ENCODE results near the gene GRIK3.
"Not testable (repeated sequence)": the region's sequence is repeated elsewhere in the genome, so short reads cannot be mapped to it uniquely, and the experiment has no call there.

The GRIK3 gene

GRCh38 chr1:36909359-36909758, 125.0 kb downstream of the GRIK3 start:
- not testable (repeated sequence) for DNase-seq (ENCODE audit: low read depth)

GRCh38 chr1:36908096-36908495, 126.2 kb downstream of the GRIK3 start:
- no peak for DNase-seq (ENCODE audit: low read depth)

DNA sequence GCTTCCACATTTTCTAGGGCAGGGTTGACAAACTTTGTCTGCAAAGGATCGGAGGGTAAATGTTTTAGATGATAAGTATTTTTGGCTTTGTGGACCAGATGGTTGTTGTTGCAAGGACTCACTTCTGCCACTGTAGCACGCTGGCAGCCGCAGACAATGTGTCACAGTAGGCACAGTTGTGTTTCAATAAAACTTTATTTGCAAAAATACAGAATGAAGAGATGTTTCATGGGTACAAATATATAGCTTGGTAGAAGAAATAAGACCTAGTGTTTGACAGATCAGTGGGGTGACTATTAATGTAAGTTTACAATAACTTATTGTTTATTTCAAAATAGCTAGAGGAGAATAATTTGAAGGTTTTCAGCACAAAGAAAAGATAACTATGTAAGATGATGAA, 127.8 kb downstream of the GRIK3 start:
- no peak for DNase-seq (ENCODE audit: low read depth)

- no peak for DNase-seq (ENCODE audit: low read depth)
These were observed 128.4 kb downstream of the GRIK3 start for GRCh38 chr1:36905941-36906340.

DNA sequence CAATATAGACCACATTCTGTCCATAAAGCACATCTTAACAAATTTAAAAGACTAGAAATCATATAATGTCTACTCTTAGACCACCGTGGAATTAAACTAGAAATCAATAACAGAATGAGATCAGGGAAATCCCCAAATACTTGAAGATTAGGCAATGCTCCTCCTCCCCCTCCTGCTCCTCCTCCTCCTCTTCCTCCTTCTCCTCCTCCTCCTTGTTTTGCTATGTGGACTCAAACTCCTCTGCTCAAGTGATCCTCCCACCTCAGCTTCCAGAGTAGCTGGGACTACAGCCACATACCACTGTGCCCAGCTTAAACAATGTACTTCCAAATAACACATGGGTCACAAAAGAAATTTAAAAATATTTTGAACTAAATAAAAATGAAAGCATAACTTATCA, 134.2 kb downstream of the GRIK3 start:
- DNase-seq (ENCODE audit: low read depth), result no peak

DNA sequence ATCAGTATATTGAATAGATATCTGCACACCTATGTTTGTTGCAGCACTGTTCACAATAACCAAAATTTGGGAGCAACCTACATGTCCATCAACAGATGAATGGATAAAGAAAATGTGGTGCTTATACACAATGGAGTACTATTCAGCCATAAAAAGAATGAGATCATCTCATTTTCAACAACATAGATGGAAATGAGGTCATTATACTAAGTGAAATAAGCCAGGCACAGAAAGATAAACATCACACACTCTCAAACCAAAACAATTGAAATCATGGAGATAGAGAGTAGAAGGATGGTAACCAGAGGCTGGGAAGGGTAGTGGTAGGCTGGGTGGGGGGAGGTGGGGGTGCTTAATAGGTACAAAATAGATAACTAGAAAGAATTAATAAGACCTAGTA, 136.5 kb downstream of the GRIK3 start:
- not testable (repeated sequence) for DNase-seq (ENCODE audit: low read depth)

DNA sequence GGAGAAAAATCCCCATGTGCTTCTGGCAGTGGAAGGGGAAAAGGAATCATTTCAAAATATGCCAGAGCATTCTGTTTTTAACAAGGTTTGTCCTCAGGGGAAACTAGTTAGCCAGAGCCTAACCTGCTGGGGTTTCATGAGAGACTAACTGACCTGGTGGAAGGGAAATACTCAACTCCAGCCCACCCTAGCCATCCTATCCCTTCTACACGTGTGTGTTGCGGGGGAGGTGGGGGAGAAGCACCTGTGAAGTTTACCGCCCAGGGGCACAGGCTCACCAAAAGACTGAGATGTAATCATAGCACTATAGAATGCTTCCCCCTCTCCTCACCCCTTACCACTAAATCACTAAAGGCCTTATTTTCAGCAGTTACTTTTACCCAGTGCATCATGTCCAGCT, 139.5 kb downstream of the GRIK3 start:
- DNase-seq (ENCODE audit: low read depth), result no peak

DNA sequence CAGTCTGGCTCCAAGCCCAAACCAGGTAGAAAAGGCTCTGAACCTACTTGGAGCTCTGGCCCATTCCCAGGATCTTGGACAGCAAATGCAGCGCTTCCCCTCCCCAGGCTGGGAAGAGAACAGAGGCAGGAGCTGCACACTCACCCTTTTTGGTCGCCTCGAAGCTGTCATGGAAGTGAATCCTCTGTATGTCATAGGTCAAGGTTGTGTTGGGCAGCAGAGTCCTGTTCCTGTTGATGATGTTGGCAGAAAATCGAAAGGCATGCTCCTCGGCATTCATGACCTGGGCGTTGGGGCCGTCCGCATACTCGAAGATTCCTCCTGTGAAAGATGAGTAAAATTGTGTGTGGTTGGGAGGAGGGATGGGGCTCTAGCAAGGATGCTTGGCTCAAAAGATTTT, 143.5 kb downstream of the GRIK3 start:
- DNase-seq (ENCODE audit: low read depth), result no peak

- DNase-seq (ENCODE audit: low read depth), result no peak
These were observed 144.7 kb downstream of the GRIK3 start for GRCh38 chr1:36889478-36890226.

- DNase-seq (ENCODE audit: low read depth), result no peak
These were observed 145.4 kb downstream of the GRIK3 start for GRCh38 chr1:36888811-36889477.

DNA sequence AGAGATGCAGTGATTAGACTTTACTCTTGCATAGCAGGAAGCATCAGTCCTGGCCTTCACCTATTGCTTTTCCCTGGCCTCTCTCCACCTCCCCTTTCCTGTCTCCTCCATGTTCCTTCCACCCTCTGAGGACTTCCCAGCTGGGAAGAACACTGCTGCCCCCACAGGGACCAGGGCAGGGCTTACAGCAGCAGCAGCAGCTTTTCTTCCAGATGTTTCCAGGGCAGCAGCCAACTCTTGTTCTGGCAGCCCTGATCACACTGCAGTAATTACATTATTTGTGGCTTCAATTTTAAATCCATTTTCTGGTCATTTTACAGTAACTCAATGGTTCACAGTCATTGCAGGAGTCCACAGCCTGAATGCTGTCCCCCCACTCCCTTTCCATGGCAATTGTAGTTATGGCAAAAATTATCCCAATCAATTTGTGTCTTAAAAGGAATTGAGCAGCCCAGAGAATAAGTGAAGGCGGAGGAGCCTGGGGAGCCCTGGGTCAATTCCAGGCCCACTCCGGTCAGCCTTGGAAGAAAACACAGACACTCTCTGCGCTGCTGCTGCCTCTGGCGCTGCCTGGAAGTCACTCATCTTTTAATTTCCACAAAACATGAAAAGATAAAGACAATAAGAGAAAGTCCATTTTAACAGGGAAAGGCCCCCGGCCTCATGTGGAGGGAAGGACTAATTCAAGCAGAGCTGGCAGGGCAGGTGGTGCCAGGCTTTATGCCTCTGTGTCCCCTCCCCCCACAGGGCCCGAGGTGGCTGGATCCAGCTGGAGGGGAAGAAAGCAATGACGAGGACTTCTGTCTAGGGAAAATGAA, 148.6 kb downstream of the GRIK3 start:
- DNase-seq (ENCODE audit: low read depth), result no peak

DNA sequence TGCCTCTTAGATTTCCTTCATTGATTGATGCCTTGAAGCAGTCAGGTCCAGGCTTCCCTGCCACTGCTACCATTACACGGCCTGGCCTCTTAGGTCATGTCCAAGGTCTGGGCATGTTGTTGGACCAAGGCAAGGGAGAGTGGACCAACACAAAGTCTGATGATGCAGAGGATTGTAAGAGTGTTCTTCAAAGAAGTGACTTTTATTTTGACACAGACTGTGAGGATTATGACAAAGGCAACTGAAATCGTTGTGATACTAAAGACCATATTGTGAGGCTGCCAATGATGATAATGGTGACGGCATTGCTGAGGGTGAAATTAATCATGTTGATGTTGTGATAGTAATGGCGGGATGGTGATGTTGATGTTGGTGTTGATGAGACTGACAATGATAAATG, 149.5 kb downstream of the GRIK3 start:
- DNase-seq (ENCODE audit: low read depth), result no peak

GRCh38 chr1:36884029-36884701, 150.2 kb downstream of the GRIK3 start:
- DNase-seq (ENCODE audit: low read depth), result no peak

DNA sequence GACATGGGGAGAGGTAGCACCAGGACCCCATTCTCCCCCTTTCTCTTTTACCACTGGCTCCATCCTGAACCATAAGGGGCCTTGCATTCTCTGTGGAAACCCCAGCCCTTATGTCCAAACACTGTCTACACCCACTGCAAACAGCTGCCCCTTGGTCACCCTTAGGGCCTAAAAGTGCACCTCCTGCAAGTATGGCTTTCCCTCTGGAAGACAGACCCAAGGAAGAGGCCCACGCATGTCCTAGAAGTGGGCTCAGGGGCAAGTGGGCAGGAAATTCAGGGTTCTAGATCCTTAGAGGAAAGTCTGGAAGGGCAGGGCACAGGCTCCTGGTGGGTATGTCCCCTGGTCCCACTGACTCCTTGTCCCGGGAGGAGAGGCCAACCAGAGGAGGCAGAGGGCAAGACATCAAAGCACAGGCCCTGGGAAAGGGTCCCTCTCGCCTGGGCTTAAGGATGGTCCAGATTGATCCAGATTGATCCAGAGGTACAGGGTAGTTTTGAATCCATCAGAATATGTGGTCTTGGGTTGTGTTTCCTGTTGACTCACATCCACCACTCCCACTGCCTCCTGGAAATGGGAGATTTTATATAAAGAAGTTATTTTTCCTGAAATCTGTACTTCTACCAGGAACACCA, 150.9 kb downstream of the GRIK3 start:
- no peak for DNase-seq (ENCODE audit: low read depth)

GRCh38 chr1:36882536-36883285, 151.6 kb downstream of the GRIK3 start:
- DNase-seq (ENCODE audit: low read depth), result no peak

DNA sequence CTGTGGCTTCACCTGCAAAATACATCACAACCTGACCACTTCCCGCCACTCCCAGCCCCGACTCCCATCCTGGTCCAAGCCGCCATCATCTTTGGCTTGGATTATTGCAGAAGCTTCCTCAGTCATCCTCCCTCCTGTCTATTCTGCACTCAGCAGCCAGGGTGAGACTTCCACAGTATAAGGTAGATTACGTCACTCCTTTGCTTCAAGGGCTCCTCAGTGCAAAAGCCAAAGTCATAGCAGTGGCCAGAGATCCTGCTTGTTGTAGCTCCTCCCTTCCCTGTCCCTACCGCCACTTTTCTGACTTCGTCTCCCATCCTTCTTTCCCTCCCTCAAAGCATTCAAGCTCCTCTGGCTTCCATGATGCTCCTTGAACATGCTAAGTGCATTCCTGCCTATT, 152.8 kb downstream of the GRIK3 start:
- DNase-seq (ENCODE audit: low read depth), result no peak

DNA sequence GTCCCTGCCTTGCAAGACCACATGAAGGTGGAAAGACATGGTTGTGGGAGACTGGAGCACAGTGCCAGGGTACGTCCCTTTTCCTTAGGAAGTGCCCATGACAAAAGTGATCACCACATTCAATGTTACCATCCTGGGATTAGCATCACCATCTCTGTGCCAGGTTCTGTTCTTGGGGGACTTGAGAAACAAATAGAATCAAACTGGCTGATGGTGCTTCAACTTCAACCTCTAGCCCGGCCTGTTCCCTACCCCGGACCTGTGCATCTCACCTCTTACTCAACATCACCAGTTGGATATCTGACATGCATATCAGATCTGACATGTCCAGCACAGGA, 153.3 kb downstream of the GRIK3 start:
- no peak for DNase-seq (ENCODE audit: low read depth)

DNA sequence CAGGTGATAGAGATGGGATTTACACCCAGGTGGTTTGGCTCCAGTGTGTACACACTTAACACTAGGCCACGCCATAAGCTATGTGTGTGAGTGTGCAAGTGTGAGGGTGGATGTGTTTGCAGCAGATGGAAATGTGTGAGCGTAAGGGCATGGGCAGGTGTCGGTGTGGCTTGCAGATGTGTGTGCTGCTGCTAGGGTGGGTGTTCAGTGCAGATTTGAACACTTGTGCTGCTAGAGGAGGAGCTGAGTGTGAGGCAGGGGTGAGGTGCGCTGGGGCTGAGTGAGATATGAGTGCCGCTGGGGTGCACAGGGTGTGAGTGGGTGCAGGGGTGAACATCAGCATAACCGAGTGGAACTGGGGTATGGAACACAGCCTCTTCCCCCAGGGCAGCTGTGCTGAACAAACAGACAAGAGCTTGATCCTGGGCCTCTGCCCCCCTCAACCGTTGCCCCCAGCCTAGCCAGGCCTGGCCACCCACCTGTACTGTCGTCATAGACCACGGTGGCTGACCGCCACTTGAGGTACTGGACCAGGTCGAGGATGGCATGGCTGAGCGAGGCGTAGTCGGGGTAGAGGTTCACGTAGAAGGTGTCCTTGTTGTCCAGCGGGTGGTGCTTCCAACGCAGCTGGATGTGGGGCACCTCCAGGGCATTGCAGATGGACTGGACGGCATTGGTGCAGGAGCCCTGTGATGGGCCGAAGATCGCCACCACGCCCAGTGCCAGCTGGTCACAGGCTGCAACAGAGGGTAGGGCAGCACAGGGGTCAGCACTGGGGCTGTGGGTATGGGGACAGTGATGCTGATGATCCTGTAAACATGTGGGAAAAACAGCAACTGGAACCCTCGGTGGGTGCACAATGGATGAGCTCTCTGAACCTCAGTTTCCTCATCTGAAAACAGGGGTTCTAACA, 153.9 kb downstream of the GRIK3 start:
- DNase-seq (ENCODE audit: low read depth), result no peak

DNA sequence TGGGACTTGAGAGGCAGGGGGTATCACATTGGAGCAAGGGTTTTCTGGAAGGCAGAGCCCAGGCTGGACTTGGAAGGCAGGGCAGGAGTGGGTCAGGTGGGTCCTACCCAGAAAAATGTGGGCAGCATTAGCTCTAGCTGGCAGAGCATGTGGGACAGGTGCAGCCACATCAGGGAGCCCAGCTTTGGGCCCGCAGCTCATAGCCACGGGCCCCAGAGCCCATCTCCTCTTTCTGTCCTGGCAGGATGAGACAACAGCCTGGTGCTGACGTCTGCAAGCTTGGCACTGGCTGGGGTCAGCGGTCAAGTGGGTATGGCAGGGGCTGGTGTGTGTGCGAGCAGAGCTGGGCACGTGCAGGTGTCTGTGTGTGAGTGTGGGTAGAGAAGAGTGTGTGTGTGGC, 154.7 kb downstream of the GRIK3 start:
- DNase-seq (ENCODE audit: low read depth), result no peak

DNA sequence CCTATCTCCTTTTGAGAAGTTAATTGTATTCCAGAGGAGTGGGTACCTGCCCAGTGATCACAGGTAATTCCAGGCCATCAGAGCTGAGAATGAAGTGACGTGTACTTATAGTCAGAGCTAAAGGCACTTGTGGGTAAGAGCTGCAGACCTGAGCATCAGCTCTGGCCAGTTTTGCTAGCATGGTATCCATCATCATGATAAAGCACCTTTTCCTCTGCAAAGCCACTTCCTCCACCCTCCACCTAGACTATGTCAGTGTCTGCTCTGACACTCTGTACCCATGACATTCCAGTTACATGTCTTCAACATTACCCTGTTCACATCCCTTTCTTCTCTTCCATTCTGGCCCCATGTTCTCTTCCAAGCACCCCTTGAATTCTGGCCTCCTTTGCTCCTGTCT, 157.3 kb downstream of the GRIK3 start:
- no peak for DNase-seq (ENCODE audit: low read depth)
